Measurements from ENCODE around the gene PDE1C.

Gene PDE1C

GRCh38 chr7:32074787-32075585 is 4.8 kb upstream of the PDE1C start:
- DNase-seq: no peak

- DNase-seq: no peak
These were observed 3.3 kb upstream of the PDE1C start for GRCh38 chr7:32073533-32073932.

GRCh38 chr7:32072397-32072796 is 2.2 kb upstream of the PDE1C start:
- DNase-seq: no peak

- no peak for DNase-seq
These were observed 1.4 kb upstream of the PDE1C start for GRCh38 chr7:32071466-32072091.

- DNase-seq: no peak
These were observed 179 bp downstream of the PDE1C start for GRCh38 chr7:32070051-32070405.

- no peak for DNase-seq
These were observed 1.0 kb downstream of the PDE1C start for GRCh38 chr7:32069116-32069650.

GRCh38 chr7:32068411-32069101 is 1.7 kb downstream of the PDE1C start:
- no peak for DNase-seq

GRCh38 chr7:32066441-32066840 is 3.8 kb downstream of the PDE1C start:
- no peak for DNase-seq

- no peak for DNase-seq
These were observed 6.6 kb downstream of the PDE1C start for GRCh38 chr7:32063614-32064013.

- no peak for DNase-seq
These were observed 8.1 kb downstream of the PDE1C start for GRCh38 chr7:32062150-32062549.

- no peak for DNase-seq
These were observed 8.9 kb downstream of the PDE1C start for GRCh38 chr7:32061346-32061745.

GRCh38 chr7:32059289-32060011 is 10.8 kb downstream of the PDE1C start:
- DNase-seq: no peak

- DNase-seq: no peak
These were observed 12.2 kb downstream of the PDE1C start for GRCh38 chr7:32058002-32058401.

GRCh38 chr7:32056767-32057166 is 13.4 kb downstream of the PDE1C start:
- DNase-seq: no peak

GRCh38 chr7:32053204-32053603 is 17.0 kb downstream of the PDE1C start:
- no peak for DNase-seq

GRCh38 chr7:32051128-32051527 is 19.1 kb downstream of the PDE1C start:
- DNase-seq: no peak

- no peak for DNase-seq
These were observed 20.6 kb downstream of the PDE1C start for GRCh38 chr7:32049599-32049998.

- DNase-seq: no peak
These were observed 21.2 kb downstream of the PDE1C start for GRCh38 chr7:32048970-32049491.

GRCh38 chr7:32047801-32048200 is 22.4 kb downstream of the PDE1C start:
- no peak for DNase-seq

GRCh38 chr7:32047075-32047474 is 23.1 kb downstream of the PDE1C start:
- no peak for DNase-seq

GRCh38 chr7:32045228-32045627 is 25.0 kb downstream of the PDE1C start:
- DNase-seq: no peak

- DNase-seq: no peak
These were observed 25.5 kb downstream of the PDE1C start for GRCh38 chr7:32044739-32045138.

GRCh38 chr7:32043688-32044087 is 26.5 kb downstream of the PDE1C start:
- no peak for DNase-seq
